Measurements from ENCODE around the gene SLC5A5. TPM values are rescaled to one million over a fixed set of nuclear protein-coding genes. Genes with fewer than 3 reads are reported as not detected.
A peak's percentile ranks its signal among the peaks of the same experiment; 100 is the strongest.

Gene SLC5A5
- polyA plus RNA-seq, 1 experiment: not detected

DNA sequence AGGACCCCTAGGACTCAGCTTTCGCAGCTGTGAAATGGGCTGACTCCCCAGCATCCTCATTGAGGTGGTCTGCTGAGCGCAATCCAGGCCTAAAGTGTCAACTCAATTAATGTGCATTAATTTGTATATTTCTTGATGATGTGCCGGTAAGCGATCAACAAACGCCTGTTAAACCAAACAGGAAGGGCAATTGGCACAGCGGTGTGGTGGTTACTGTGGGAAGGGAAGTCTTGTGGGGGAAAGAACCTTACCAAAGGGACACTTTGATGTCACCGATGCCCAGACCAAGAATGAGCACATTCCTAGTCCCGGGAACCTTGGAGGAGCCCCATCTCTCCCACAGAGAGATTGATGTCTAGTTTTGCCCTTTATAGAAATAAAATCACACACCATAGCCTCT lies 25.6 kb upstream of the SLC5A5 start:
- CTCF ChIA-PET: interaction anchor here (1.1 kb wide), 1 partner anchor 13 kb away, joined by 3 read pairs; the partner anchor contains the start of gene RPL18A
- DNase-seq (ENCODE audit: low read depth, low spot score): no peak
- Histone ChIP-seq H3K27me3 (ENCODE audit: control insufficient read depth, insufficient read depth, low read length) (peaks cover 2% of the 10 kb centered on the region), H3K4me3 (ENCODE audit: low read depth, low read length) (no peak overlapping the region), H3K9me3 (ENCODE audit: control insufficient read depth, insufficient read depth, low read length) (no peaks in the 10 kb centered on the region; the same call in 1 of the 2 replicates), H3K27ac (ENCODE audit: low read depth, low read length) (no peak overlapping the region)
- POLR2A ChIA-PET: interaction anchor here (0.5 kb wide), 1 partner anchor 109 kb away, joined by 4 read pairs; no protein-coding TSS in a partner anchor
- TF ChIP-seq, protein P1, sequence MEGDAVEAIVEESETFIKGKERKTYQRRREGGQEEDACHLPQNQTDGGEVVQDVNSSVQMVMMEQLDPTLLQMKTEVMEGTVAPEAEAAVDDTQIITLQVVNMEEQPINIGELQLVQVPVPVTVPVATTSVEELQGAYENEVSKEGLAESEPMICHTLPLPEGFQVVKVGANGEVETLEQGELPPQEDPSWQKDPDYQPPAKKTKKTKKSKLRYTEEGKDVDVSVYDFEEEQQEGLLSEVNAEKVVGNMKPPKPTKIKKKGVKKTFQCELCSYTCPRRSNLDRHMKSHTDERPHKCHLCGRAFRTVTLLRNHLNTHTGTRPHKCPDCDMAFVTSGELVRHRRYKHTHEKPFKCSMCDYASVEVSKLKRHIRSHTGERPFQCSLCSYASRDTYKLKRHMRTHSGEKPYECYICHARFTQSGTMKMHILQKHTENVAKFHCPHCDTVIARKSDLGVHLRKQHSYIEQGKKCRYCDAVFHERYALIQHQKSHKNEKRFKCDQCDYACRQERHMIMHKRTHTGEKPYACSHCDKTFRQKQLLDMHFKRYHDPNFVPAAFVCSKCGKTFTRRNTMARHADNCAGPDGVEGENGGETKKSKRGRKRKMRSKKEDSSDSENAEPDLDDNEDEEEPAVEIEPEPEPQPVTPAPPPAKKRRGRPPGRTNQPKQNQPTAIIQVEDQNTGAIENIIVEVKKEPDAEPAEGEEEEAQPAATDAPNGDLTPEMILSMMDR (IDR thresholded peaks at IDR 0.05; ENCODE audit: low read depth, low read length): no peak

DNA sequence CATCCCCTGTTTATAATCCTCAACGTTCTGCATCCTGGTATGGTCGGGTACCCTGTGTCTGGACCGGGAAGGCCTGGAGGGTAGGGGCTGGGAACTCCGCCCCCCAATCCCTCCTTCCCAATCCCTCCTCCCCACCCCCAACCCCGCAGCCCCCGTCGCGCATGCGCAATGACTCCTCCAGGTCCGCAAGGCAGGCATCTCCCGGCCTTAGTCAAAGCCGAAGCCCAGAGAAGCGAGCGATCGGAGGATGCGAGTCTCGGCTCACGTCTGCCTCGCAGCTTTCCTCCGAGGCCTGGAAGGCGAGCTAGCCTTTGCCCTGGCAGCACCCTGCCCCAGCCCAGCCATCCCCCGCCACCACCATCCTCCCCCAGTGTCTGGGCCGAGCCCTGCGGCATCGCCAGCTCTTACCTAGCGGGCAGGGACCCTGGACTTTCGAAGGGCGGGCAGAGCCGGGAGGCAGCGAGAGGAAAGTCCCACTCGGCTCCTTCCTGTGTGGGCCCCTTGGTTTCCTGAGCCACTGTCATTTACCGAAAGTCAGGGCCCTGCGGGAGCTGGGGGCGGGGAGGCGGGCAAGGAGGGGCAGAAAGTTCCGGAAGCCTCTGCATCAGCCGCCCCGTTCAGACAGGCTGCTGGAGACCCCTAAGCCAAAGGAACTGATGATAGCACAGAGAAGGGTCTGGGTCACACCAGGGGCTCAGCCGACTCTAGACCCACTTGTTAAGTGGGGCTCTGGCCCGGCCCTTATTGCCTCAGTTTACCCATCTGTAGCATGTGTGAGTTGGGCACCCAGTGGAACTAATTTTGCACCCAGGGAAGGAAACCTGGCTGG lies 24.0 kb upstream of the SLC5A5 start, which contains the start of gene JAK3:
Gene JAK3 (minus strand): TSS at position 445 of the 829 bp plus-strand sequence. CDS start 3,565 bp downstream, outside the sequence.
- no peak for DNase-seq (ENCODE audit: low read depth, low spot score)
- Histone ChIP-seq H3K27me3 (ENCODE audit: control insufficient read depth, insufficient read depth, low read length) (peaks cover 2% of the 10 kb centered on the region), H3K27ac (ENCODE audit: low read depth, low read length) (peak within 1 kb of the TSS; percentile 21), H3K9me3 (ENCODE audit: control insufficient read depth, insufficient read depth, low read length) (no peaks in the 10 kb centered on the region; the same call in 1 of the 2 replicates), H3K4me3 (ENCODE audit: low read depth, low read length) (peak within 1 kb of the TSS; percentile 45)
- ChIA-PET CTCF (interaction anchor here (0.7 to 3.4 kb wide), 2 partner anchors 12 to 17 kb away, joined by 4 to 24 read pairs; partner anchors contain the start of gene RPL18A), POLR2A (interaction anchor here (0.5 to 1.1 kb wide), 3 partner anchors 12 to 421 kb away, joined by 3 to 6 read pairs (median 5); partner anchors contain the start of gene RPL18A)
- TF ChIP-seq, protein P1 (IDR thresholded peaks at IDR 0.05; ENCODE audit: low read depth, low read length): no peak

DNA sequence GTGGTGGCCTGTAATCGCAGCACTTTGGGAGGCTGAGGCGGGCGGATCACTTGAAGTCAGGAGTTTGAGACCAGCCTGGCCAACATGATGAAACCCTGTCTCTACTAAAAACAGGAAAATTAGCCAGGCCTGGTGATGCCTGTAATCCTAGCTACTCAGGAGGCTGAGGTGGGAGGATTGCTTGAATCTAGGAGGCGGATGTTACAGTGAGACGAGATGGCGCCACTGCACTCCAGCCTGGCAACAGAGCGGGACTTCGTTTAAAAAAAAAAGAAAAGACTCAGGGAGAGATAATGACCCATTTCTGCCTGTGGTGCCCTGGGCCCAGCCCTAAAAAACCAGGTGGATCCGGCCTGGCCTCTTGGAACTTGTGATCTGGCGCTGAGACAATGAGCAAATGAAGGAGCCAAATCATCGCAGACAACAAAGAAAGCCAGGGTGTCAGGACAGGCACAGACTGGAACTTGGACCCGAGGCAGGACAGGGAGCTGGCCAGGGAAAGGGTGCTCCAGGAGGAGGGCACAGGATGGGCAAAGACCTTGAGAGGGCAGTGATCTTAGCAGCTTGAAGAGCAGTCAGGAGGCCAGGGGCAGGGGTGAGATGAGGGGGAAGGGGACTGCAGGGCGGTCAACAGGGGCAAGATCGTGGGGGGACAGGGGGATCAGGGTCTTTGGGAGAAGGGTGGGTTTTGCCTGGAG lies 23.0 kb upstream of the SLC5A5 start:
- DNase-seq (ENCODE audit: low read depth, low spot score): no peak
- no peaks in the 10 kb centered on the region for H3K27me3 ChIP-seq (ENCODE audit: control insufficient read depth, insufficient read depth, low read length)
- H3K4me3 ChIP-seq (ENCODE audit: low read depth, low read length): no peak overlapping the region
- H3K27ac ChIP-seq (ENCODE audit: low read depth, low read length): no peak overlapping the region
- H3K9me3 ChIP-seq (ENCODE audit: control insufficient read depth, insufficient read depth, low read length): no peaks in the 10 kb centered on the region
- ChIA-PET CTCF (interaction anchor here (3.4 kb wide), 1 partner anchor 11 kb away, joined by 24 read pairs; the partner anchor contains the start of gene RPL18A), POLR2A (interaction anchor here (2.6 kb wide), 1 partner anchor 11 kb away, joined by 15 read pairs; the partner anchor contains the start of gene RPL18A)
- TF ChIP-seq, protein P1 (IDR thresholded peaks at IDR 0.05; ENCODE audit: low read depth, low read length): no peak

DNA sequence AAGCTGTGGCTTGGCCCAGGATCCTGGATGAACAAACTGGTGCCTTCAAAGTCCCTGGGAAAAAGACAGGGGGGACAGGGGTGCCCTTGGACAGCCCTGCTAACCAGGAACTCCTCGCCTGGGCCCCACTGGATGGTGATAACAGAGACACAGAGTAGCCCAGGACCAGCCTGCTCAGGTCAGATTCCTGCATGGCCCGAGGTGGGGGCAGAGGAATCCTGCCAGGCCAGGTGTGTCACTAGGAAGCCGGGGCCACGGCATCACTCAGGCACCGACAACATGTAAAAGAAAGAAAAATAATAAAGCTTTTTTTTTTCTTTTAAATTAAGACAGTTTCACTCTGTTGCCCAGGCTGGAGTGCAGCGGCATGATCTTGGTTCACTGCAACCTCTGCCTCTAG lies 17.7 kb upstream of the SLC5A5 start:
- POLR2A ChIA-PET: no interaction called here
- Histone ChIP-seq H3K4me3 (ENCODE audit: low read depth, low read length) (no peak overlapping the region), H3K27ac (ENCODE audit: low read depth, low read length) (no peak overlapping the region), H3K27me3 (ENCODE audit: control insufficient read depth, insufficient read depth, low read length) (no peaks in the 10 kb centered on the region), H3K9me3 (ENCODE audit: control insufficient read depth, insufficient read depth, low read length) (no peaks in the 10 kb centered on the region)
- TF ChIP-seq, protein P1 (IDR thresholded peaks at IDR 0.05; ENCODE audit: low read depth, low read length): no peak
- CTCF ChIA-PET: interaction anchor here (0.7 to 1.1 kb wide), 4 partner anchors 79 to 596 kb away, joined by 4 to 7 read pairs (median 4); partner anchors contain the start of gene CCDC124
- no peak for DNase-seq (ENCODE audit: low read depth, low spot score)

Data from AG04450 (cell line).